Left ventricle myocardium inferior (tissue), 1 donor: ENCODE results near the gene INO80D. TPM values are rescaled to one million over a fixed set of nuclear protein-coding genes. Genes with fewer than 3 reads are reported as not detected.

ENCODE experiments used
- DNase-seq: peaks from one replicate; pipeline ENCODE4 v3.0.0-alpha.2; 2020
- H3K27ac ChIP-seq: fragments of 200-600 bp; replicated peaks from 2 replicates; pipeline ENCODE4 v1.8.0; 2021
- H3K27me3 ChIP-seq: fragments of 200-600 bp; 2 replicates; pipeline ENCODE4 v1.8.0; 2021; ENCODE audit warnings: low read depth
- H3K36me3 ChIP-seq: fragments of 200-600 bp; 2 replicates; pipeline ENCODE4 v1.8.0; 2021
- H3K4me1 ChIP-seq: fragments of 200-600 bp; 2 replicates; pipeline ENCODE4 v1.8.0; 2021
- H3K4me3 ChIP-seq: fragments of 200-600 bp; 2 replicates; pipeline ENCODE4 v1.8.0; 2021; ENCODE audit warnings: mild to moderate bottlenecking, moderate library complexity
- H3K9me3 ChIP-seq: fragments of 200-600 bp; replicated peaks from 2 replicates; pipeline ENCODE4 v1.8.0; 2021
- intact Hi-C: fragments of 100-400 bp; cut with micrococcal nuclease; formaldehyde crosslinking; loops from one replicate; pipeline ENCODE4 v1.11.0; 2022
- total RNA-seq: library from RNA; stranded (reverse); fragmentation: NEBNext Ultra II Directional; extraction: Animal tissue kit (Norgen Biotek cat#: 25700); gene quantifications from one replicate; pipeline ENCODE4 v1.2.1, GENCODE V29; 2021
- TF ChIP-seq, protein P1 (sequence below): fragments of 200-600 bp; IDR thresholded peaks from 2 replicates; pipeline ENCODE4 v1.8.0; 2021; ENCODE audit warnings: antibody characterized with exemption, mild to moderate bottlenecking, borderline replicate concordance
- donor health status: DM: no; HTN: yes; CAD: no; lungs with severe emphysema.

The INO80D gene
- total RNA-seq, 1 donor from 2014 or later = 12.8 TPM

DNA sequence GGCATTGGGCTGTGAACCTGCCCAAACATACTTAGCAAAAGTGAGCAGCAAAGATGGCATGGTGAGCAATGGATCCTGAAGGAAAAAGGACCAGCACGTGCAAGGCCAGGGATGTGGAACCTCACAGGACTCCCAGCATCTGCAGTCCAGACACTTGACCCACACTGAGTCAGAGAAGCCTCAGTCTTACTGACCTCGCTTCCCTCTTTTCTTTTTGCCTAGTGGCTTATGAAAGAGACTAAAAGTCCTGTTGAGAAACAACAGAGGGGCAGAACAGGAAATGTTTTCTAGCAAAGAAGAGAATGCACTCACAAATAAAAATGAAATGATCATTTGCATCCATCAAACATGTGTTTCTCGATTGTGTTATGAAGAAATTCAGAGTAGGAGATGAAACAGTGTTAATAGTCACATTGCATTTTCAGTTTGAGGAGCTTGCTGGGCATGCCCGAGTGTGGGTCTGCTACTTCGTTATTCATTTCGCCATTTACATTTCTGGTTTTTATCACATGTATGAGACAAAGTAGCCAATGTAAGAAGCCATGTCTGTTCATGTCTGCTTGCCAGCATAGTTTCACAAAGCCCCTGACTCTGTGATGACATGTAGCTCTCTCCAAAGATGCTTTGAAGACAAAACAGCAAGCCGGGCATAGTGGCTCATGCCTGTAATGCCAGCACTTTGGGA lies 118.4 kb downstream of the INO80D start:
- TF ChIP-seq, protein P1, sequence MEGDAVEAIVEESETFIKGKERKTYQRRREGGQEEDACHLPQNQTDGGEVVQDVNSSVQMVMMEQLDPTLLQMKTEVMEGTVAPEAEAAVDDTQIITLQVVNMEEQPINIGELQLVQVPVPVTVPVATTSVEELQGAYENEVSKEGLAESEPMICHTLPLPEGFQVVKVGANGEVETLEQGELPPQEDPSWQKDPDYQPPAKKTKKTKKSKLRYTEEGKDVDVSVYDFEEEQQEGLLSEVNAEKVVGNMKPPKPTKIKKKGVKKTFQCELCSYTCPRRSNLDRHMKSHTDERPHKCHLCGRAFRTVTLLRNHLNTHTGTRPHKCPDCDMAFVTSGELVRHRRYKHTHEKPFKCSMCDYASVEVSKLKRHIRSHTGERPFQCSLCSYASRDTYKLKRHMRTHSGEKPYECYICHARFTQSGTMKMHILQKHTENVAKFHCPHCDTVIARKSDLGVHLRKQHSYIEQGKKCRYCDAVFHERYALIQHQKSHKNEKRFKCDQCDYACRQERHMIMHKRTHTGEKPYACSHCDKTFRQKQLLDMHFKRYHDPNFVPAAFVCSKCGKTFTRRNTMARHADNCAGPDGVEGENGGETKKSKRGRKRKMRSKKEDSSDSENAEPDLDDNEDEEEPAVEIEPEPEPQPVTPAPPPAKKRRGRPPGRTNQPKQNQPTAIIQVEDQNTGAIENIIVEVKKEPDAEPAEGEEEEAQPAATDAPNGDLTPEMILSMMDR = no peak
- Histone ChIP-seq H3K27ac (no peak overlapping the region), H3K36me3 (no peaks in the 10 kb centered on the region), H3K9me3 (no peaks in the 10 kb centered on the region), H3K27me3 (peaks cover 3% of the 10 kb centered on the region), H3K4me1 (no peaks in the 10 kb centered on the region), H3K4me3 (no peak overlapping the region)
- no peak for DNase-seq
- intact Hi-C loops = no loop called here

DNA sequence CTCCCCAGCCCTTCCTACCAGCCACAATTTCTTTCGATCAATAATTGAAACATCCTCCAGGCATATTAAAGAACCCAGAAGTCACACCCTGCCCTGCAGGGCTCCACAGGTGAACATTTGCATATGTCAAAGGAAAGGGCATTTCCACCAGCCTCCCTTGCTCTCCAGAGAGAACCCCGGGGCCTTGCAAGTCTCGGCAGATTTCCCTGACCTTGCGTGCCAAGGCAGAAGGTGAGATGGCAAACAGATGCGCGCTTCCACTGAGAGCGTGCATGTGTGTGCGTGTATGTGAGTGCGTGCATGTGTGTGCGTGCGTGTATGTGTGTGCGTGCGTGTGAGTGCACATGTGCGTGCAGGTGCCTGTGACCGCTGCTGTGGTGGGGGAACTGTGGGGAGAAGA lies 120.3 kb downstream of the INO80D start:
- TF ChIP-seq, protein P1 = no peak
- no peaks in the 10 kb centered on the region for H3K9me3 ChIP-seq
- no peak overlapping the region for H3K27ac ChIP-seq
- no peak overlapping the region for H3K4me3 ChIP-seq
- intact Hi-C loops = no loop called here
- no peak for DNase-seq
- H3K36me3 ChIP-seq = no peaks in the 10 kb centered on the region
- H3K27me3 ChIP-seq = peaks cover 3% of the 10 kb centered on the region
- H3K4me1 ChIP-seq = no peaks in the 10 kb centered on the region

DNA sequence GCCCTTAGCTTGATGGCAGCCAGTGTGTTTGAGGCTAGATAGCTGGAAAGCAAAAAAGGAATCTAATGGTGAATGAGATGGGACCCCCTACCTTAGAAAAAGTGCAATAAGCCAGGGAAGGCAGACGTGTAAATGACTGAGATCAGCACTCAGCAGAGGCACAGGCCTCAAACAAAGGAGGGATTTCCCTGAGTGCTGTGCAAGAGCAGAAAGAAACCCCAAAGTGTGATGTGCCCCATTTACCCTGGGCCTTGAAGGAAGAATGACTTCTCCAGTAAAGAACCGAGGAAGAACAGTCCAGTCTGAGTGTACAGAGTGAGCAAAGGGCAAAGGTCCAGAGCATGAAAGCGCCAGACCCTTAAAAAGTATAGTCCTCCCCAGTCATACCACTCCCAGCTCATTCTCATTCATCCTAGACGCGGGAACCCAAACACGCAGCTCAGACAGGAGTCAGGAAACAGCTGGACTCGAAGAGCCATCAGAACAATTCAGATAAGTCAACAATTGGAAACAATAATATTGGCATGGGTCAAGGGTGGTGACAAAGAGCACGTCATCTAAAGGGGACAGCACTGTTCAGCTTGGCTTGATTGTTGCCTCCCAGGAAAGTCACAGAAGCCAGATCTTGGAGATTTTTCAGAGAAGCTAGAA lies 121.7 kb downstream of the INO80D start:
- no peaks in the 10 kb centered on the region for H3K4me1 ChIP-seq
- intact Hi-C loops = no loop called here
- TF ChIP-seq, protein P1 = no peak
- H3K27ac ChIP-seq = no peak overlapping the region
- peaks cover 3% of the 10 kb centered on the region for H3K27me3 ChIP-seq
- no peak for DNase-seq
- no peaks in the 10 kb centered on the region for H3K9me3 ChIP-seq
- H3K36me3 ChIP-seq = no peaks in the 10 kb centered on the region
- no peak overlapping the region for H3K4me3 ChIP-seq

DNA sequence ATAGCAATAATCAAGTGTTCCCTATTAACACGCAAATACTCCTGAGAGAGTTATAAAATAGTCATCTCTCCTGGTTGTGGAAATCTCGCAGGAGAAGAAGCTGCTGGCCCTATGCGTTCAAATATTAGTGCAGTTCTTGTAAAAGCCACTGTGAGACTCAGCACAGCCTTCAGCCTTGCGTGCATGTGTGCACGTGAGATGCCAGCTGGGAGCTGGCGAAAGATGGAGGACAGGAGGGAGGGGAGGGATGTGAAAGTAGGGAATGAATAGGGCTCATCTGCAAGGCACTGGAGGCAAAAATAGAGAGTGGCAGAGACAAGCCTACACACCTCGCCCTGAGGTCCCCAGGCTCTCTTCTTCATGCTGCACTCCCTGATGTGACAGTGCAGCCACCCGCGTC lies 126.5 kb downstream of the INO80D start:
- Histone ChIP-seq H3K36me3 (no peaks in the 10 kb centered on the region), H3K27ac (no peak overlapping the region), H3K9me3 (no peaks in the 10 kb centered on the region), H3K4me3 (no peak overlapping the region), H3K27me3 (no peaks in the 10 kb centered on the region), H3K4me1 (no peaks in the 10 kb centered on the region)
- no peak for DNase-seq
- TF ChIP-seq, protein P1 = no peak
- intact Hi-C loops = no loop called here

DNA sequence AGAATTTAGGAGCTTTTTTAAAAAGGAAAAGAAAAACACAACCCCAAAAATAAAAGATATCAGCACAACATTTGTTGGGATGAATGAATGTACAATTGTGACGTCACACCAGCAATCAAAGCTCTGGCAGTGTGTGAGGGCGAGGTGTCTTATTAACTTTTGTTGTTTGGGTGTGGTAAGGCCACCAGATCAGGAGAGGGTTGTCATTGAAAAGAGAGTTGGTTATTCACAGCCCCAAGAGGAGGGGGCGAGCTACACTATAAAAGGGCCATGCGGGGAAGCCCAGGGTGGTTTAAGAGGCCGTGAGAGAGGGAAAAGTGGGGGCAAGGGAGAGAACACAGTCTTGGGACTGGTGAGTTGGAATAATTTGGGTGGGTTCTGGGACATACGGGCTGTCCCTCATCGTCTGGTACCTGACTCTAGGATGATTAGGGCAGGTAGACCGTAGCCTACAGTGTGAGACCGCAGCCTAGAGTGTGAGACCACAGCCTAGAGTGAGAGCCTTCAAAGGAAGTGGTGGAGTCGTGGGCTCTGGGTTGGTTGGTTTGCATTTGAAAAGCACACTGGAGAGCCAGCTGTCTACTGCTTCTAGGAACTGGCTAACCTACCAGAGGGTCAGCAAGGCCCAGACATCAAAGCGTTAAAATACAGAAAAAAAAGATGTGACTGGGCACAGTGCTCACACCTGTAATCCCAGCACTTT lies 128.4 kb downstream of the INO80D start:
- DNase-seq = no peak
- TF ChIP-seq, protein P1 = no peak

More for the DNA sequence above, 128.4 kb downstream of the INO80D start:
- Histone ChIP-seq H3K27ac (no peak overlapping the region), H3K4me1 (no peaks in the 10 kb centered on the region), H3K27me3 (no peaks in the 10 kb centered on the region), H3K4me3 (no peak overlapping the region), H3K9me3 (peaks cover 2% of the 10 kb centered on the region), H3K36me3 (no peaks in the 10 kb centered on the region)
- intact Hi-C loops = no loop called here
